KG1 (cell line): ENCODE measurements around the gene SMIM3.
"Not testable (repeated sequence)": the region's sequence is repeated elsewhere in the genome, so short reads cannot be mapped to it uniquely, and the experiment has no call there.

Experiments used
- DNase-seq: peaks from one replicate; lab custom pipeline; 2025; lab: John Stamatoyannopoulos, UW

Gene SMIM3

GRCh38 chr5:150778517-150779396 is at the start of gene SMIM3:
SMIM3 (plus strand) TSS chr5:150778757; CDS start chr5:150795441, 16,684 bp downstream.
- no peak for DNase-seq

- DNase-seq, result no peak
Measured at GRCh38 chr5:150729859-150730258, 48.7 kb upstream of the SMIM3 start.

- DNase-seq, result no peak
Measured at GRCh38 chr5:150731669-150732242, 46.8 kb upstream of the SMIM3 start.

GRCh38 chr5:150734579-150735384 is 43.8 kb upstream of the SMIM3 start:
- DNase-seq, result no peak

GRCh38 chr5:150738862-150739261 is 39.7 kb upstream of the SMIM3 start:
- no peak for DNase-seq

GRCh38 chr5:150740992-150741391 is 37.6 kb upstream of the SMIM3 start:
- no peak for DNase-seq

GRCh38 chr5:150742455-150743141 is 36.0 kb upstream of the SMIM3 start:
- DNase-seq, result not testable (repeated sequence)

GRCh38 chr5:150743142-150743488 is 35.4 kb upstream of the SMIM3 start:
- not testable (repeated sequence) for DNase-seq

GRCh38 chr5:150750469-150750868 is 28.1 kb upstream of the SMIM3 start:
- no peak for DNase-seq

- DNase-seq, result no peak
Measured at GRCh38 chr5:150751096-150751891, 27.3 kb upstream of the SMIM3 start.

- no peak for DNase-seq
Measured at GRCh38 chr5:150753463-150753862, 25.1 kb upstream of the SMIM3 start.

- DNase-seq, result no peak
Measured at GRCh38 chr5:150753863-150754262, 24.7 kb upstream of the SMIM3 start.

GRCh38 chr5:150757087-150757649 is 21.4 kb upstream of the SMIM3 start:
- no peak for DNase-seq

- no peak for DNase-seq
Measured at GRCh38 chr5:150758203-150758530, 20.4 kb upstream of the SMIM3 start.

GRCh38 chr5:150758531-150759333 is 19.8 kb upstream of the SMIM3 start, which contains the start of gene DCTN4:
DCTN4 (minus strand) TSS chr5:150759017; CDS start chr5:150758993, 24 bp downstream.
- peak; percentile 82 for DNase-seq

- no peak for DNase-seq
Measured at GRCh38 chr5:150759334-150759583, 19.3 kb upstream of the SMIM3 start.

GRCh38 chr5:150762211-150762610 is 16.3 kb upstream of the SMIM3 start:
- DNase-seq, result no peak

GRCh38 chr5:150763023-150763769 is 15.4 kb upstream of the SMIM3 start:
- peak; percentile 41 for DNase-seq

- DNase-seq, result no peak
Measured at GRCh38 chr5:150764530-150764929, 14.0 kb upstream of the SMIM3 start.
